Peyer's patch (tissue), 4 donors: ENCODE data around the gene C1QL2.

Experiments used
- CTCF ChIP-seq, 6 experiments: fragments of 450-650 bp in 4 of 6; fragments of 200-600 bp in 2 of 6; sonication (generic) in 1 of 6; IDR thresholded peaks; one replicate each; pipeline ENCODE4 v1.5.1; 2017 to 2019; ENCODE audit warnings: antibody characterized with exemption in 6 of 6, mild to moderate bottlenecking in 3 of 6, moderate library complexity in 1 of 6
- POLR2A ChIP-seq, 2 donors: fragments of 450-650 bp; IDR thresholded peaks; one replicate each; pipeline ENCODE4 v1.5.1; 2017; ENCODE audit warnings: antibody characterized with exemption in 2 of 2, mild to moderate bottlenecking in 2 of 2, moderate library complexity in 2 of 2

GRCh38 chr2:119205001-119205706 lies 46.6 kb upstream of the C1QL2 start:
- TF ChIP-seq POLR2A (IDR thresholded peaks at IDR 0.05) (no peak), CTCF (IDR thresholded peaks at IDR 0.05) (no peak)
